HG02938 (cell line): ENCODE results near the gene LAMTOR4.
"Not testable (repeated sequence)": the region's sequence is repeated elsewhere in the genome, so short reads cannot be mapped to it uniquely, and the experiment has no call there.

ENCODE experiments used
- ATAC-seq: cut with Tn5 transposase; IDR thresholded peaks from one replicate; pipeline ENCODE4 v1.9.1; 2021; ENCODE audit warnings: mild to moderate bottlenecking, moderate library complexity; ENCODE audit not compliant: unreplicated experiment

LAMTOR4 gene

DNA sequence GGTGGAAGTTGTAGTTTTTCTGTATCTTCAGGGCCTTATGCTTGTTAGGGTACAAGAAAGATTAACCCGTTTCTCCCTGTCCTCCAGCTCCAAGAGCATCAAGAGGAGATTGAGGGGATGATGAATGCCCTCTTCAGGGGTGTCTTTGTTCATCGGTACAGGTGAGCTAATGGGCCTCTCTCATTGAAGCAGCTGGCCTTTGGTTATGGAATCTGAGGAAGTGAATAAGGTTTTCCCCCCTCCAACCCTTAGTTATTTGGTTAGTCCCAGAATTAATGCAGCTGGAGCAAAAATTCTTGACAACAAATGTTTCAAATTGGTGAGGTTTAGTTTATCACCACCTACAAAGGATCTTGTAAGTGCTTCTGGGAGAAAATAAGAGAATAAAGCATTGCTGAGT, 46.5 kb downstream of the LAMTOR4 start:
- ATAC-seq = no peak

DNA sequence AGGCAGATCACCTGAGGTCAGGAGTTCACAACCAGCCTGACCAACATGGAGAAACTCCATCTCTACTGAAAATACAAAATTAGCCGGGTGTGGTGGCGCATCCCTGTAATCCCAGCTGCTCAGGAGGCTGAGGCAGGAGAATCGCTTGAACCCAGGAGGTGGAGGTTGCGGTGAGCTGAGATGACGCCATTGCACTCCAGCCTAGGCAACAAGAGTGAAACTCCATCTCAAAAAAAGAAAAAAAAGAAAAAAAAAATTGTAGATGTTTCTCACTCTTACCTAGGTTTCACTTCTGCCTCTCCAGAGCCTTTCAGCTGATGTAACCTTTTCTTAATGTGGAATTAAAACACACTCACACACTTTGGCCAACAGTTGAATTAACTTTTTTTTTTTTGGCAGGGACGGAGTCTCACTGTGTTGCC, 47.2 kb downstream of the LAMTOR4 start:
- not testable (repeated sequence) for ATAC-seq

DNA sequence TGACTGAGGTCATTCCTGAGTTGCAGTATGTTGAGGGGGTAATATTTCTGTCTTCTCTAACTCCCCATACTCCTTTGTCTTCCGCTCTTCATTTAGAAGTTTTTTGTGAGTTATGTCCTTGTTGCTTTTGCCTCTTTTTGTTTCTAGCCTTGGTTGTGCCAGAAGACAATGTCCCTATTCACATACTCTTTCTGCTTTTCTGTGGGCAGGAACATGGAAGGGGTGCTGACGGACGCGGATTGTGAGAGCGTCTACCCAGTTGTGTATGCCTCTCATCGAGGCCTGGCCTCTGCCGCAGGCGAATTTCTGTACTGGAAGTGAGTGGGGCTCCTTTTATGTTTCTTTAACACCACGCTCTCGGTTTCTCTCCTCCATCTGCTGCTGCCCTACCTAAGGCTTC, 49.5 kb downstream of the LAMTOR4 start:
- no peak for ATAC-seq

DNA sequence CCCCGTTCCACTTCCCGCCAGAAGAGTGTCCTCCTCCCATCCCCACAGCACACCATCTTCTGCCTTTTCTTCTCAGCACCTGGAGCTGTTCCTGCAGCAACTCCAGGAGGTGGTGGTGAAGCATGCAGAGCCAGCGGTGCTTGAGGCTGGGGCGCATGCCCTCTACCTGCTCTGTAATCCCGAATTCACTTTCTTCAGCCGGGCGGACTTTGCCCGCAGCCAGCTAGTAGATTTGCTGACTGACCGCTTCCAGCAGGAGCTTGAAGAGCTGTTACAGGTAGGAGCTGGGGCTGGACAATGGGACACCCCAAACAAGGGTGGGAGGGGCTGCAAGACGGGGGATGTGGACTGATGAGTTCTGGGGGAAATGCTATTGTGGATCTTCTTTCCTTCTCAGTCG, 52.0 kb downstream of the LAMTOR4 start:
- no peak for ATAC-seq
